ENCODE data around the gene SMG6.

DNA sequence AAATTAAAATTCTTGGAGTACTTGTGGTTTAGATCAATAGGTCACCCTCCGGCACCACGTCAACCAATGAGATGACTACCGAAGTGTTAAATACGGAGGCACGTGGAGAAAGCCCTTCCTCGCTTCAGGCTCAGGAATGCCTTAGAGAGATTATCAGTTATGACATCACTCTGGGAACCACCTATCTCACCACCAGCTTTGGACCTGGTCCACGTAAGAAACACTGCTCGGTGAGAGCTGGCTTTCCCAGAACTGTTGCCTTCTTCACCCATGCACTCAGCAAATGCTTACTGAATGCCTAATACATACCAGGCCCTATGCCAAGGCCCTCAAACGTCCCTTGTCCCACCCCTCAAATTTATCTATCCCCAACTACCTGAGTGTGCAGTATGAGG is 71.3 kb downstream of the SMG6 start:
- TF ChIP-seq POLR2A (IDR thresholded peaks at IDR 0.05) (no peak), POLR2AphosphoS5 (IDR thresholded peaks at IDR 0.05) (peak in 1 of 2 donors; percentile 18)
- TF ChIP-seq, protein P1, sequence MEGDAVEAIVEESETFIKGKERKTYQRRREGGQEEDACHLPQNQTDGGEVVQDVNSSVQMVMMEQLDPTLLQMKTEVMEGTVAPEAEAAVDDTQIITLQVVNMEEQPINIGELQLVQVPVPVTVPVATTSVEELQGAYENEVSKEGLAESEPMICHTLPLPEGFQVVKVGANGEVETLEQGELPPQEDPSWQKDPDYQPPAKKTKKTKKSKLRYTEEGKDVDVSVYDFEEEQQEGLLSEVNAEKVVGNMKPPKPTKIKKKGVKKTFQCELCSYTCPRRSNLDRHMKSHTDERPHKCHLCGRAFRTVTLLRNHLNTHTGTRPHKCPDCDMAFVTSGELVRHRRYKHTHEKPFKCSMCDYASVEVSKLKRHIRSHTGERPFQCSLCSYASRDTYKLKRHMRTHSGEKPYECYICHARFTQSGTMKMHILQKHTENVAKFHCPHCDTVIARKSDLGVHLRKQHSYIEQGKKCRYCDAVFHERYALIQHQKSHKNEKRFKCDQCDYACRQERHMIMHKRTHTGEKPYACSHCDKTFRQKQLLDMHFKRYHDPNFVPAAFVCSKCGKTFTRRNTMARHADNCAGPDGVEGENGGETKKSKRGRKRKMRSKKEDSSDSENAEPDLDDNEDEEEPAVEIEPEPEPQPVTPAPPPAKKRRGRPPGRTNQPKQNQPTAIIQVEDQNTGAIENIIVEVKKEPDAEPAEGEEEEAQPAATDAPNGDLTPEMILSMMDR (IDR thresholded peaks at IDR 0.05): no peak

All from upper lobe of left lung (tissue), 4 donors.